Renal pelvis (tissue), 4 donors: Measurements from ENCODE around the gene GNAI1. TPM values are rescaled to one million over a fixed set of nuclear protein-coding genes. Genes with fewer than 3 reads are reported as not detected.

ENCODE experiments used
- DNase-seq: peaks from one replicate; pipeline ENCODE4 v3.0.0-alpha.2; 2013
- polyA plus RNA-seq, 3 donors: library from polyadenylated mRNA; unstranded; fragments of 120-200 nt; gene quantifications; one replicate each; pipeline ENCODE4 v1.2.1, GENCODE V29; 2013; ENCODE audit not compliant: insufficient read length in 3 of 3

GNAI1 gene
- polyA plus RNA-seq, 3 donors: 101 to 106 (median 103) TPM

- no peak for DNase-seq
Observed at GRCh38 chr7:80204454-80204853, 69.8 kb downstream of the GNAI1 start.

GRCh38 chr7:80204919-80205318, 70.3 kb downstream of the GNAI1 start:
- no peak for DNase-seq

- no peak for DNase-seq
Observed at GRCh38 chr7:80206763-80207162, 72.1 kb downstream of the GNAI1 start.

- no peak for DNase-seq
Observed at GRCh38 chr7:80207501-80207900, 72.9 kb downstream of the GNAI1 start.

- DNase-seq: no peak
Observed at GRCh38 chr7:80208700-80209099, 74.1 kb downstream of the GNAI1 start.

GRCh38 chr7:80210400-80210799, 75.8 kb downstream of the GNAI1 start:
- peak; percentile 41 for DNase-seq

- DNase-seq: no peak
Observed at GRCh38 chr7:80213814-80214213, 79.2 kb downstream of the GNAI1 start.

- DNase-seq: no peak
Observed at GRCh38 chr7:80215734-80216133, 81.1 kb downstream of the GNAI1 start.

- no peak for DNase-seq
Observed at GRCh38 chr7:80216996-80217842, 82.6 kb downstream of the GNAI1 start.

- DNase-seq: no peak
Observed at GRCh38 chr7:80218723-80219122, 84.1 kb downstream of the GNAI1 start.

- DNase-seq: no peak
Observed at GRCh38 chr7:80220022-80220634, 85.5 kb downstream of the GNAI1 start.

- DNase-seq: no peak
Observed at GRCh38 chr7:80224415-80224814, 89.8 kb downstream of the GNAI1 start.

- DNase-seq: no peak
Observed at GRCh38 chr7:80225361-80225760, 90.7 kb downstream of the GNAI1 start.

- no peak for DNase-seq
Observed at GRCh38 chr7:80226629-80227028, 92.0 kb downstream of the GNAI1 start.

- no peak for DNase-seq
Observed at GRCh38 chr7:80230327-80230726, 95.7 kb downstream of the GNAI1 start.

GRCh38 chr7:80231707-80232106, 97.1 kb downstream of the GNAI1 start:
- DNase-seq: no peak

- no peak for DNase-seq
Observed at GRCh38 chr7:80232979-80233724, 98.5 kb downstream of the GNAI1 start.

GRCh38 chr7:80235334-80235733, 100.7 kb downstream of the GNAI1 start:
- no peak for DNase-seq

- DNase-seq: no peak
Observed at GRCh38 chr7:80236681-80237080, 102.0 kb downstream of the GNAI1 start.

GRCh38 chr7:80240265-80241025, 105.8 kb downstream of the GNAI1 start:
- DNase-seq: no peak

- no peak for DNase-seq
Observed at GRCh38 chr7:80241671-80242070, 107.0 kb downstream of the GNAI1 start.

GRCh38 chr7:80243425-80243824, 108.8 kb downstream of the GNAI1 start:
- no peak for DNase-seq
